Heart right ventricle (tissue), 16 donors: ENCODE data around the gene SLC27A3. TPM values are rescaled to one million over a fixed set of nuclear protein-coding genes. Genes with fewer than 3 reads are reported as not detected.

Experiments
- ATAC-seq, 8 donors: fragments of 200-7000 bp; cut with Tn5 transposase; one replicate each; pipeline ENCODE4 v1.9.1; 2020; ENCODE audit warnings: mild to moderate bottlenecking in 8 of 8, moderate library complexity in 8 of 8, moderate number of reproducible peaks in 1 of 8
- DNase-seq, 2 donors: peaks; one replicate each; pipeline ENCODE4 v3.0.0-alpha.2; 2020
- H3K27ac ChIP-seq, 10 donors: fragments of 200-600 bp; sonication (generic) in 2 of 10; one replicate each; pipeline versions ENCODE4 v1.5.0 to v1.8.0; 2020 to 2022; ENCODE audit warnings: mild to moderate bottlenecking in 3 of 10
- H3K27me3 ChIP-seq, 7 donors: fragments of 200-600 bp; one replicate each; pipeline ENCODE4 v1.8.0; 2021 to 2022; ENCODE audit warnings: mild to moderate bottlenecking in 2 of 7
- H3K36me3 ChIP-seq, 9 donors: fragments of 200-600 bp; sonication (generic) in 1 of 9; one replicate each; pipeline versions ENCODE4 v1.5.0 to v1.8.0; 2020 to 2022; ENCODE audit warnings: mild to moderate bottlenecking in 2 of 9
- H3K4me1 ChIP-seq, 9 donors: fragments of 200-600 bp; sonication (generic) in 1 of 9; one replicate each; pipeline versions ENCODE4 v1.5.0 to v1.8.0; 2020 to 2022; ENCODE audit warnings: mild to moderate bottlenecking in 4 of 9
- H3K4me3 ChIP-seq, 10 donors: fragments of 200-600 bp; sonication (generic) in 2 of 10; one replicate each; pipeline versions ENCODE4 v1.5.0 to v1.8.0; 2020 to 2022; ENCODE audit warnings: mild to moderate bottlenecking in 7 of 10, moderate library complexity in 2 of 10
- H3K9me3 ChIP-seq, 11 donors: fragments of 200-600 bp in 10 of 11; sonication (generic) in 2 of 11; one replicate each; pipeline versions ENCODE4 v1.5.0 to v1.8.0; 2013 to 2022; ENCODE audit warnings: mild to moderate bottlenecking in 2 of 11, control low read depth in 1 of 11, moderate library complexity in 1 of 11
- CTCF ChIP-seq, 9 donors: fragments of 200-600 bp; sonication (generic) in 2 of 9; IDR thresholded peaks; one replicate each; pipeline versions ENCODE4 v1.5.0 to v1.8.0; 2021 to 2022; ENCODE audit warnings: antibody characterized with exemption in 9 of 9, mild to moderate bottlenecking in 5 of 9, moderate library complexity in 1 of 9
- WGBS, 2 donors: extraction: QIAGEN DNeasy Blood & Tissue Kit; methylation state at CpG; one replicate each; pipeline ENCODE4 v1.1.7; 2013; ENCODE audit warnings: inconsistent platforms in 1 of 2; 5-methylcytosine and 5-hydroxymethylcytosine counted together
- intact Hi-C, 10 donors: fragments of 100-400 bp; cut with DNase I; formaldehyde crosslinking; loops; one replicate each; pipeline versions ENCODE4 v1.11.1 to v1.14.2; 2022
- polyA plus RNA-seq, 2 donors: library from polyadenylated mRNA; stranded (reverse); fragments of 200-250 nt; gene quantifications; one replicate each; pipeline ENCODE4 v1.2.3, GENCODE V29; 2013
- total RNA-seq, 10 donors: library from RNA; stranded (reverse); fragmentation: NEBNext Ultra II Directional in 3 of 10; extraction: Animal tissue kit (Norgen Biotek cat#: 25700) in 3 of 10; gene quantifications; one replicate each; pipeline versions ENCODE4 v1.2.1 to v1.2.4, GENCODE V29; 2021 to 2023
- donor health status: Arrhythmogenic right ventricular cardiomyopathy.
- donor health status: ischemic (EF 13 %, LVEDD 7.1; RV severe dilation, severe dysfunction).
- donor health status: healthy with polysubstance abuse.
- donor health status: DM: no; HTN: yes; CAD: no.
- donor health status: DM: no; HTN: no; CAD: no.
- donor health status: ischemic (EF 25% LVEDD 6.9; RV normal size, moderate dysfunction).
- donor health status: ischemic (EF 25% LVEDD 5.7; RV mildly dilated, moderate dysfunction).
- donor health status: healthy.
- donor health status: DM: yes; HTN: yes; CAD: no.
- donor health status: Ischemic cardiomyopathy.
- donor health status: ischemic (EF 35%, LVEDD 5.7; RV mildly dilated, moderate dysfunction).
- donor health status: nonischemic (EF 11% LVEDD 7.7; RV severe dilation, severe dysfunction).
- donor health status: DM: yes; HTN: yes; CAD: no.
- donor health status: PGD.
- donor health status: ischemic (EF 29% LVEDD 5.4; RV normal size, mild dysfunction).
- donor health status: nonischemic (EF 23%, LVEDD 6.1; RV moderate dilation, normal function).

SLC27A3 gene
- total and polyA plus RNA-seq, 12 donors = 5.9 to 43.8 (median 9.2) TPM

- intact Hi-C loops = loop anchor here in 5 of 10 donors (5.0 to 10.0 kb wide), 7 partner anchors 127 to 192 kb away; partner anchors contain the start of genes DENND4B (in 3 of the 5), CREB3L4 (in 1 of the 5), CRTC2 (in 1 of the 5) and GATAD2B (in 1 of the 5)
- TF ChIP-seq CTCF (IDR thresholded peaks at IDR 0.05) = no peak
Observed at GRCh38 chr1:153795330-153795837, 20.2 kb downstream of the SLC27A3 start.

GRCh38 chr1:153795934-153796785 is 21.0 kb downstream of the SLC27A3 start:
- 86 to 91% methylated on average over 9 of the region's 9 CpGs for WGBS, 2 donors
- TF ChIP-seq CTCF (IDR thresholded peaks at IDR 0.05) = no peak
- H3K36me3 ChIP-seq = peaks cover 0 to 8% (median 0%) of the 10 kb centered on the region in 9 donors
- no peaks in the 10 kb centered on the region for H3K9me3 ChIP-seq
- ATAC-seq = no peak
- H3K4me1 ChIP-seq = peaks cover 0 to 19% (median 4%) of the 10 kb centered on the region in 9 donors
- no peak overlapping the region for H3K27ac ChIP-seq
- H3K4me3 ChIP-seq = no peak overlapping the region
- no peak for DNase-seq
- intact Hi-C loops = loop anchor here in 7 of 10 donors (2.0 to 10.0 kb wide), 8 partner anchors 126 to 191 kb away; partner anchors contain the start of genes RAB13 (in 4 of the 7), DENND4B (in 3 of the 7), CREB3L4 (in 1 of the 7) and CRTC2 (in 1 of the 7)
- H3K27me3 ChIP-seq = no peaks in the 10 kb centered on the region

More at GRCh38 chr1:153795330-153795837, 20.2 kb downstream of the SLC27A3 start:
- Histone ChIP-seq H3K27me3 (no peaks in the 10 kb centered on the region), H3K4me1 (peaks cover 0 to 26% (median 11%) of the 10 kb centered on the region in 9 donors), H3K27ac (no peak overlapping the region), H3K36me3 (peaks cover 0 to 6% (median 0%) of the 10 kb centered on the region in 9 donors), H3K4me3 (no peak overlapping the region), H3K9me3 (no peaks in the 10 kb centered on the region)
- 79 to 84% methylated on average over 18 of the region's 18 CpGs for WGBS, 2 donors
- DNase-seq (no peak), ATAC-seq (no peak)

- TF ChIP-seq CTCF (IDR thresholded peaks at IDR 0.05) = peak; percentile 83 to 96 (median 92)
- H3K4me1 ChIP-seq = peaks cover 0 to 15% (median 0%) of the 10 kb centered on the region in 9 donors
- DNase-seq (peak; percentile 53 to 84), ATAC-seq (peak in 7 of 8 donors; percentile 51 to 76 (median 69))
- H3K9me3 ChIP-seq = no peaks in the 10 kb centered on the region
- peaks cover 0 to 16% (median 0%) of the 10 kb centered on the region in 9 donors for H3K36me3 ChIP-seq
- H3K27me3 ChIP-seq = no peaks in the 10 kb centered on the region
- intact Hi-C loops = loop anchor here in 8 of 10 donors (1.0 to 10.0 kb wide), 9 partner anchors 125 to 190 kb away; partner anchors contain the start of genes RAB13 (in 7 of the 8), DENND4B (in 3 of the 8), CREB3L4 (in 1 of the 8) and CRTC2 (in 1 of the 8)
- no peak overlapping the region for H3K27ac ChIP-seq
- no peak overlapping the region for H3K4me3 ChIP-seq
- WGBS, 2 donors = 57 to 58% methylated on average over 26 of the region's 26 CpGs
Observed at GRCh38 chr1:153796786-153797659, 21.8 kb downstream of the SLC27A3 start.
